GM21423 (cell line): ENCODE results near the gene WASF3.
"Not testable (repeated sequence)": the region's sequence is repeated elsewhere in the genome, so short reads cannot be mapped to it uniquely, and the experiment has no call there.

ENCODE experiments used
- ATAC-seq: cut with Tn5 transposase; IDR thresholded peaks from one replicate; pipeline ENCODE4 v1.9.1; 2021; ENCODE audit warnings: mild to moderate bottlenecking, moderate library complexity; ENCODE audit not compliant: unreplicated experiment

Gene WASF3

GRCh38 chr13:26708007-26708297 lies 150.5 kb downstream of the WASF3 start:
- no peak for ATAC-seq

- ATAC-seq = no peak
Observed at GRCh38 chr13:26709461-26709860, 152.0 kb downstream of the WASF3 start.

- no peak for ATAC-seq
Observed at GRCh38 chr13:26710166-26710565, 152.7 kb downstream of the WASF3 start.

- ATAC-seq = no peak
Observed at GRCh38 chr13:26711211-26711610, 153.7 kb downstream of the WASF3 start.

- no peak for ATAC-seq
Observed at GRCh38 chr13:26713341-26713740, 155.9 kb downstream of the WASF3 start.

GRCh38 chr13:26716984-26717383 lies 159.5 kb downstream of the WASF3 start:
- ATAC-seq = no peak

- no peak for ATAC-seq
Observed at GRCh38 chr13:26718146-26718545, 160.7 kb downstream of the WASF3 start.

GRCh38 chr13:26718872-26719271 lies 161.4 kb downstream of the WASF3 start:
- ATAC-seq = no peak

- no peak for ATAC-seq
Observed at GRCh38 chr13:26719356-26719945, 162.0 kb downstream of the WASF3 start.

- no peak for ATAC-seq
Observed at GRCh38 chr13:26721251-26722121, 164.0 kb downstream of the WASF3 start.

- no peak for ATAC-seq
Observed at GRCh38 chr13:26722321-26722720, 164.8 kb downstream of the WASF3 start.

- ATAC-seq = not testable (repeated sequence)
Observed at GRCh38 chr13:26723620-26724019, 166.1 kb downstream of the WASF3 start.

GRCh38 chr13:26726684-26727083 lies 169.2 kb downstream of the WASF3 start:
- no peak for ATAC-seq

GRCh38 chr13:26727122-26727521 lies 169.6 kb downstream of the WASF3 start:
- no peak for ATAC-seq

GRCh38 chr13:26727633-26728032 lies 170.2 kb downstream of the WASF3 start:
- ATAC-seq = no peak

- ATAC-seq = no peak
Observed at GRCh38 chr13:26735677-26736076, 178.2 kb downstream of the WASF3 start.
